ENCODE results near the gene MAP1LC3C.

The MAP1LC3C gene

DNA sequence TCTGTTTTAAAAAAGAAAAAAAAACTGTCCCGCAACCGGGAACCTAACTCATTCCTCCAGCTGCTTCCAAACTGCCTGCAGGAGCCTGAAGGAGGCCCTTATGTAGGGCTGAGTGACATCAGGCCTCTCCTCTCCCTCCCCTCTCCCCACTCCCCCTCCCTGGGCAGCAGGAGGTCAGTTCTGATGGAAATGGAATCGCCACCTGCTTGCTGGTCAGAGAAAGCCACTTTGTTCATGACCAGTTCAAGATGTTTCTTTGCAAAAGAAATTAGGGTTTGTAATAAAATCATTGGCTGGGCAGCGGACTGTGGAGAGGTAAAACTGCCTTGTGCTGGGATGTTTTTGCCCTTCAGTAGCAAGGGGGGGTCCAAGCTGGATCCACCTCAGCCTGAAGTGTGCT, at the start of gene MAP1LC3C:
Gene MAP1LC3C (minus strand): TSS at position 73 of the 400 bp plus-strand sequence. CDS start 90 bp downstream, outside the sequence.
- no peak for DNase-seq

DNA sequence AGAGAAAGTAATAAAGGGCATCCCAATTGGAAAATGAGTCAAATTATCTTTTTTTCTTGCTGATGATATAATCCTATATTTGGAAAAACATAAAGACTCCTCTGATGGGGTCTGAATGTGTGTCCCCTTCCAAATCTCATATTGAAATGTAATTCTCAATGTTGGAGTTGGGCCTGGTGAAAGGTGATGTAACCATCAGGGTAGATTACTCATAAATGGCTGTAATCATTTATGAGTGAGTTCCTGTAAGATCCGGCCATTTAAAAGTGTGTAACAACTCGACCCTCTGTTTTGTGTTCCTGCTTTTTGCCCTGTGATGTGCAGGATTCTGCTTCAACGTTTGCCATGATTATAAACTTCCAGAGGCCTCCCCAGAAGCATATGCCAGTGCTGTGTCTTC, 44.3 kb upstream of the MAP1LC3C start:
- no peak for DNase-seq

- DNase-seq, result no peak
Observed at GRCh38 chr1:242034392-242034791, 35.5 kb upstream of the MAP1LC3C start.

DNA sequence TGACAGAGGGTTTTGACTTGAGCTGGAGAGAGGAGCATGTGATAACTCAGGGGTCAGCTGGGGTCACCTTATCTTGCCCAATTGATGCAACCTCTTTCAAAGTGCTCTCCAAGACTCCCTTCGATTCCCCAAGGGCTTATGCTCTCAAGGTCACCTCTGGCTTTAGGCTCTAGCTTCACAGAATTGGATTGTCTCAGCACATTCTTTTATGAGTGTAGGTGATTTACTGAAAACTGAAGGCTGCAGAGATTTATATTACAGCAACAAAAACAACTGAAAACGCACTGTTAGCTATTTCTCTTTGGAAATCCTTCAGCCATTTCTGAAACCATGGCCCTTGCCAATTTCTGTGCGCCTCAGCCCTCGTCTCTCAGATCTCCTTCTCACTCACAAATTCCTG, 34.5 kb upstream of the MAP1LC3C start:
- DNase-seq, result no peak

DNA sequence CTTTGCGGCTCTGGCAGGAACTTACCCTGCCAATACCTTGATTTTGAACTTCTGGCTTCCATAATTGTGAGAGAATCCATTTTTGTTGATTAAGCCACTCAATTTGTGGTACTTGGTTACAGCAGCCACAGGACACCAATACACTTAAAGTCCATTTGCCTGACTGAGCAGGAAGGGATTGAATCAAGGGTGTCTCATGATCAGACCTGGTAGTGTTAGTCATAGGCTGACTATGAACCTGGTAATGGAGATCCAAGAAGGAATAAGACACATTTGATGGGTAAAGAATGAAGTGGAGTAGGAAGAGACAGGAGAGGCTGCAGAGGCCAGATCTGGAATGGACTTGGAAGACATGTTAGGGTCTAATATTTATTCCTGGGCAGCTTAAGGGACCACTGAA, 31.2 kb upstream of the MAP1LC3C start:
- no peak for DNase-seq

- no peak for DNase-seq
Observed at GRCh38 chr1:242025681-242026080, 26.8 kb upstream of the MAP1LC3C start.

DNA sequence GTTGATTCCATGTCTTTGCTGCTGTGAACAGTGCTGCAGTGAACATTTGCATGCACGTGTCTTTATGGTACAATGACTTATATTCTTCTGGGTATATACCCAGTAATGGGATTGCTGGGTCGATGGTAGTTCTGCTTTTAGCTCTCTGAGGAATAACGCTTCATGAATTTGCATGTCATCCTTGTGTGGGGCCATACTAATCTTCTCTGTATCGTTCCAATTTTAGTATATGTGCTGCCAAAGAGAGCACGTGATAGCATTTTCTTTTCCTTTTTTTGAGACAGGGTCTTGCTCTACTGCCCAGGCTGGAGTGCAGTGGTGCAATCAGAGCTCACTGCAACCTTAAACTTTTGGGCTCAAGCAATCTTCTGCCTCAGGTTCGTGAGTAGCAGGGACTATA, 24.9 kb upstream of the MAP1LC3C start:
- DNase-seq, result no peak

DNA sequence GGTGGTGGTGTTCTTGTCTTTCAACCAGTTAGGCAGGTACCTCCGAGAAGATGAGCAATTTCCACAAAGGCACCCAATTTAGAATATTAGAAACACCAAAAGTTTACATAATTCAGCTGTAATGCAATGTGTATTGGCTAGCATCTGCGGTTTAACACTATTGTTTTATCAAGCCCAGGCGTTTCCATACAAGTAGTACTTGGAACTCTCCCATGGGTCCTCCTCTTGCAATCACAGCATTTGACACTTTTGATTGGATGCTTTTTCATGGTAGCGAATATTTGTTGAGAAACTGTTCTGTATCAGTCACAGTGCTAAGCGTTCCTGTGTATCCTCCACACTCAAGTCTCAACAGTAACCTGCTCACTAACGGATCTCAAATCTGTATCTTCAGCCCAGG, 20.1 kb upstream of the MAP1LC3C start:
- DNase-seq, result no peak

- peak; percentile 57 for DNase-seq
Observed at GRCh38 chr1:242017580-242018233, 18.8 kb upstream of the MAP1LC3C start.

DNA sequence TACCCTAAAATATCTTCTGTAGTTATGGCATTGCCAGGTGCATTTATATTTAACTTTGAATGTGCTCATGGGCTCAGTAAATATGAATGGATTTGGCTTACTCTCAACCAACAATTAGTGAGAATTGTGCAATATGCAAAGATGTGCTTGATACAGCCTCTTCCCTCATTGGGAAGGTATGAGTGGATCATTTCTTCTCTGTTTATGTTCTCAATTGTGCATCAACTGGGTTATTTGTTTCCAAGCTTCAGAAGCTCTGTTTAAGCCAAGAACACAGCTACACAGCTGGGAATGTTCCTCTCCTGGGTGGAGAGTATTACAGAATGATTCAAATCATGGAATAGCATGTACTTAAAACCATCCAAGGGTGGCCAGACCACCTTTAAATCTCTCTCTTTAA, 17.6 kb upstream of the MAP1LC3C start:
- no peak for DNase-seq

GRCh38 chr1:242011894-242012660, 13.2 kb upstream of the MAP1LC3C start:
- no peak for DNase-seq

- no peak for DNase-seq
Observed at GRCh38 chr1:242008826-242009495, 10.1 kb upstream of the MAP1LC3C start.

- no peak for DNase-seq
Observed at GRCh38 chr1:242006976-242007375, 8.1 kb upstream of the MAP1LC3C start.

- DNase-seq, result no peak
Observed at GRCh38 chr1:242005866-242006535, 7.1 kb upstream of the MAP1LC3C start.

GRCh38 chr1:242004751-242005495, 6.0 kb upstream of the MAP1LC3C start:
- no peak for DNase-seq

DNA sequence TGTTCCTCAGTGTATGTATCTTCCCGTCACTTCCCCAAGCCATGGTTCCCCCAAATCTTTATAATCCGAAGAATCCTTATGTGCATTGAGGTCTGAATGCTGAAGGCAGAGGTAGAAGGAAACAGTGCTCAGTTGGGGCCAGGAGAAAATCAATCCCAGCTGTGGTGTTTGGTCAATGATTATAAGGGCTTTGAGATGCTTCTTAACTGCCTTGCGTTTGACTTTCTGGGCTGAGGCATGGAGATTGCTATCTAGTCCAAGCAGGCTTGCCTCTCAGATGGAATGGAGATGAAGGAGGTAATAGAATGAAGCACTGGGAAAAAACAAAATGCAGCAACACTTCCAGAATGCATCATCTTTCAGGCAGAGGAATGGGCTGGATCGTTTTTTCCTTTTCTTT, 3.6 kb upstream of the MAP1LC3C start:
- no peak for DNase-seq

- no peak for DNase-seq
Observed at GRCh38 chr1:242002072-242002471, 3.2 kb upstream of the MAP1LC3C start.

DNA sequence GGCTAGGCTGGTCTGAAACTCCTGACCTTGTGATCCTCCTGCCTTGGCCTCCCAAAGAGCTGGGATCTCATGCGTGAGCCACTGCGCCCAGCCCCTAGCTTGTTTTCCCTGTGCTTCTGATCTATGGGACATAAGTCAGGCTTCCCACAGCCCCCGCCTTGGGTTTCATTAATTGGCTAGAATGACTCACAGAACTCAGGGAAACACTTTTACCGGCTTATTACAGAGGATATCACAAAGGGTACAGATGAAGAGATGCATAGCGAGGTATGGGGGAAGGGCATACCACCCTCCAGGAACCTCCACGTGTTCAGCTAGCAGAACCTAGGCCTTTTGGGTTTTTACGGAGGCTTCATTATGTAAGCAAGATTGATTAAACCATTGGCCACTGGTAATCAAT, 1.5 kb upstream of the MAP1LC3C start:
- DNase-seq, result no peak

- DNase-seq, result peak; percentile 51
Observed at GRCh38 chr1:241998412-241998921, 431 bp downstream of the MAP1LC3C start.

GRCh38 chr1:241997401-241997998, 1.4 kb downstream of the MAP1LC3C start:
- DNase-seq, result no peak

GRCh38 chr1:241994171-241994570, 4.7 kb downstream of the MAP1LC3C start:
- no peak for DNase-seq

- DNase-seq, result no peak
Observed at GRCh38 chr1:241992734-241993133, 6.2 kb downstream of the MAP1LC3C start.
